GM21515 (cell line): ENCODE data around the gene TMEM150C.
"Not testable (repeated sequence)": the region's sequence is repeated elsewhere in the genome, so short reads cannot be mapped to it uniquely, and the experiment has no call there.

Source experiments
- ATAC-seq: cut with Tn5 transposase; IDR thresholded peaks from one replicate; pipeline ENCODE4 v1.9.1; 2021; ENCODE audit not compliant: unreplicated experiment

TMEM150C gene

DNA sequence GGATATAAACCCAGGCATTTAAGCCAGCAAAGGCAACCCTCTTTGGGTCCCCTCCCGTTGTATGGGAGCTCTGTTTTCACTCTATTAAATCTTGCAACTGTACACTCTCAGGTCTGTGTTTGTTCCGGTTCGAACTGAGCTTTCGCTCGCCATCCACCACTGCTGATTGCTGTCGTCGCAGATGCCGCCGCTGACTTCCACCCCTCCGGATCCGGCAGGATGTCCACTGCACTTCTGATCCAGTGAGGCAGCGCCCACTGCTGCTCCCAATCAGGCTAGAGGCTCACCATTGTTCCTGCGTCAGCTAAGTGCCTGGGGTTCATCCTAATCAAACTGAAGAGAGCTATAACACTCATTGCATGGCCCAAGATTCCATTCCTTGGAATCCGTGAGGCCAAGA is 82.2 kb downstream of the TMEM150C start:
- no peak for ATAC-seq

DNA sequence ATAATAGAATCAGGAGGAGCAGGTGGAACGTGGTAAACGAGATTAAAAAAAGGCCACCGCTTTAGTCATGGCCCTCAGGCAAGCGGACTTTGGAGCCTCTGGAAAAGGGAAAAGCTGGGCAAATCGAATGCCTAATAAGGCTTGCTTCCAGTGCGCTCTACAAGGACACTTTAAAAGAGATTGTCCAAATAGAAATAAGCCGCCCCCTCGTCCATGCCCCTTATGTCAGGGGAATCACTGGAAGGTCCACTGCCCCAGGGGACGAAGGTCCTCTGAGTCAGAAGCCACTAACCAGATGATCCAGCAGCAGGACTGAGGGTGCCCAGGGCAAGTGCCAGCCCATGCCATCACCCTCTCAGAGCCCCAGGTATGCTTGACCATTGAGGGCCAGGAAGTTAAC is 84.3 kb downstream of the TMEM150C start:
- ATAC-seq = not testable (repeated sequence)

DNA sequence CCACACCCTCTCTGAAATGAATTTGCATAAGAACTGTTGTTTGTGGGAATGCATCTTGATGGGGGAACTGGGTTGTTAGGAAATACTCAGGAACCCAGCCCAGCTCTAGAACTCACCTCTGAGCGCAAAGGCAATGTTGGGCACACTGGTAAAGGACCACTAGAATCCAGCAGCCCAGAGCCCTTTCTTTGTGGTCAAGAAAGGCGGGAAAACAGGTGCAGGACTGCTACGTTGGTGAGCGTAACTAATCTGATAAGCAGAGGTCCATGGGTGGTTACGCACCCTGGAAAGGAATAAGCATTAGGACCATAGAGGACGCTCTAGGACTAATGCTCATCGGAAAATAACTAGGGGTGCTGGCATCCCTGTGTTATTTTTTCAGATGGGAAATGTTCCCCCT is 85.9 kb downstream of the TMEM150C start:
- ATAC-seq = not testable (repeated sequence)

DNA sequence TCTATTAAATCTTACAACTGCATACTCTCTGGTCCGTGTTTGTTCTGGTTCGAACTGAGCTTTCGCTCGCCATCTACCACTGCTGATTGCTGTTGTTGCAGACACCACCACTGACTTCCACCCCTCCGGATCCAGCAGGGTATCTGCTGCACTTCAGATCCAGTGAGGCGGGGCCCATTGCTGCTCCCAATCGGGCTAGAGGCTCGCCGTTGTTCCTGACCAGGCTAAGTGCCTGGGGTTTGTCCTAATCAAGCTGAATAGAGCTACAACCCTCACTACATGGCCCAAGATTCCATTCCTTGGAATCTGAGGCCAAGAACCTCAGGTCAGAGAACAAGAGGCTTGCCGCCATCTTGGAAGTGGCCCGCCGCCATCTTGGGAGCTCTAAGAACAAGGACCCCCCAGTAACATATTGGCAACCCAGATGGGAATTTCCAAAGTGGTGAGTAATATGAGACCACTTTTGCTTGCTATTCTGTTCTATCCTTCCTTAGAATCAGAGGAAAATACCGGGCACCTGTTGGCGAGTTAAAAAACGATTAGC is 88.1 kb downstream of the TMEM150C start:
- no peak for ATAC-seq

DNA sequence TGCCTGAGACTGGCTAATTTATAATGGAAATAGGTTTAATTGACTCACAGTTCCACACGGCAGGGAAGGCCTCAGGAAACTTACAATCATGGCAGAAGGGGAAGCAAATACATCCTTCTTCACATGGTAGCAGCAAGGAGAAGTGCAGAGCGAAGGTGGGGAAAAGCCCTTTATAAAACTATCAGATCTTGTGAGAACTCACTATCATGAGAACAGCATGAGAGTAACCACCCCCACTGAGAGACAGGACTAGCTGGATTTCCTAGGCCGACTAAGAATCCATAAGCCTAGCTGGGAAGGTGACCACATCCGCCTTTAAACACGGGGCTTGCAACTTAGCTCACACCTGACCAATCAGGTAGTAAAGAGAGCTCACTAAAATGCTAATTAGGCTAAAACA is 88.7 kb downstream of the TMEM150C start:
- ATAC-seq = not testable (repeated sequence)

DNA sequence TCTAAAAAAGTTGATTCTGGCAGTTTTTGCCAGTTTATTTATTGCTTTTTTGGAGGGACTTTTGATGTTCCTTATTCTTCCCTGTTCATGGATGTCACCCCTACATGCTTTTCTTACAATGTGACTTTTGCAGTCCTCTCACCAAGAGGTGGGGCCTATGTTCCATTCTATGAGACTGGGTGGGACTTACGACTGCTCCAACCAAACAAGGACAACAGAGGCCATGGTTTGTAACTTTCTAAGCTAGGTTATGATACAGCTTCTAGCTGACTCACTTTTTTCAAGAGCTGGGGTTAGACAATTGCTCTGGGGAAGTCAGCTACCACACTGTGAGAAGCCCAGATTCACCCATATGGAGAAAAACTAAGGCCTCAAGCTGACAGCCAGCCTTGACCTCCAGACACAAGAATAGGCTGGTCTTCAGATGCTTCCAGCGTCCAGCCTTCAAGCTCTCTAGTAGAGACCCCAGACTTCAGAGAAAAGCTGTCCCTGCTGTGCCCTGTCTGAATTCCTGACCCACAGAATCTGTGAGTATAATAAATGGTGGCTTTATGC is 91.9 kb downstream of the TMEM150C start:
- ATAC-seq = no peak

DNA sequence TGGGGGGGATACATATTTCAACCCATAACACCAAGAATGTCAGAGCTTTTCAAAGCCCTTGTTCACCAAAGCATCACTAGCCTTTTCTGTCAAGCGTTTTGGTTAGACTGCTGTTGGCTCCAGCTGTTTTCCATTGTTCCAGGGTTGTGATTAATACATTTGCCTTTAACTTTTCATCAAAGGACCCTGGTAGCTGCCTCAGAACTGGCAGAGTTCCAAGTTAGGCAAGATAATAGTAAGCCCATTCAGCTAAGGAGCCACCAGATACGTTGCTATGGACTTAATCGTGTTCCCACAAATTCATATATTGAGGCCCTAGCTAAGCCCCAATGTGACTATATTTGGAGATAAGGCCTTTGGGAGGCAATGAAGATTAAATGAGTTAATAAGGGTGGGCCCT is 94.3 kb downstream of the TMEM150C start:
- no peak for ATAC-seq

DNA sequence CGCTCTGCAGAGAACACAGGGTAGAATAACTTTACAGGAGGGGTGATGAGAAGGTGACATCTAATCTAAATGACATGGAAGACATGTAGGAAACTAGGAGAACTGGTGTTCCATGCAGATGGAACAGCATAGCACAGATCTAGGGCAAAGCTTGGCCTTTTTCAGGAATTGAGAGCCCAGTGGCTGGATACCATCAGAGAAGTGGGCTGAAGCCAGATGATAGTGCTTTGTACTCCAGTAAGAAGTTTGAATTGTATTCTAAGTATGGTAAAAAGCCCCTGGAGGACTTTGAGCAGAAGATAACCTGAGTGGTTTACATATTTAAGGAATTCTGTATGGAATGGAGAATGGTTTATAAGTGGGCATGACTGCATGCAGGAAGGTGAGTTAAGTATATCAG is 98.6 kb downstream of the TMEM150C start:
- ATAC-seq = no peak

DNA sequence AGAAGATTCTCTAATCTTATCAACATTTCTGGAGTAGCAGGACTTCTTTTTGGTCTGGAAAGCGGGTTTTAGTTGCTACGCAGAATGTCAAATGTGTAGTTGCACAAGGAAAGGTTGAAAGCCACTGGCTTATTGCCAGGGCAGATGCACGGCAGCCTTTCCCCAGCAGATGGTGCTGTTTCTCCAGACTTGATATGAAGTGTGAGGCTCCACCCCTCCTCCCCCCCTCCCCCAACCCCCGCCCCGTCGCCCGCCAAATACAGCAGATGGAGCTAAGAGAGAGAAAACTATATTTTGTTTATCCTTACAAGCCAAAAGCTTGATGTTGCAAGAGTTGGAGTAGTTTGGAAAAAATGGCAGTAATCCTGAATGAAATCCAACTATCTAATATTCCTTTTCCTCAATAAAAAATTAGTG is 99.4 kb downstream of the TMEM150C start:
- ATAC-seq = peak; percentile 70

DNA sequence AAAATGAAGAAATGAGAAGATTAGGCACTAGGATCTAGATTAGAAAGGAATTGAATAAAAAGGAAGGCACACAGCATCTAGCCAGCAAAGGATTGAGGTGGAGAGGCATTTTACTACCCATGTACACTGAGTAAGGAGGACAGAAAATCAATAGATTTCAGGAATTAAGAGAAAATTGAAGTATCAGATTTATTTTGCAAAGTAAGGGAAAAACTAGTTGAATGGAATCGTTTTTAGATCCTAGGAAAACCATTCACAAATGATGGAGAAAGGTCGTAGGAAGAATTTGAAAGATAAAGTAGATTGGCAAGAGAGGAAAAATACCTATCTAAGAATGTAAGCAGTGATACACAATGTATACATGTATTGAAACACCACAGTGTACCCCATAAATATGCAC is 100.1 kb downstream of the TMEM150C start:
- ATAC-seq = no peak

DNA sequence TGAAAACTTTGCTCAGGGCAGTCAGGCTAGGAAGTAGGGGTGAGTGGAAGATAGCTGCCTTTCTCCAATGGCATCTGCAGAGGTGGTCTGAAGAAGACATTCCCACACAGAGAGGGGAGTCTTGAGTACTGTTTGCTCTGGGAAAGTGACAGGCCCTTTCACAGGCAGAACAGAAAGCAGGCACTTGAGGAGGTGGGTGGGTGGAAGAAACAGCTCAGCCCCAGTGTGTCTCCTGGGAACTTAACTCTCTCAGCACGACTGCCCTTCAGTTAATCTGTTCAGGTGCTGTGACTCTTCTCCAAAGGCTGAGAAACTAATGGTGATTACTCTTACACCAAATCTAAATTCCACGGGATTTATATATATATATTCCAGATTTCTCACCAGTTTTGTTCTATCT is 103.1 kb downstream of the TMEM150C start:
- ATAC-seq = no peak

DNA sequence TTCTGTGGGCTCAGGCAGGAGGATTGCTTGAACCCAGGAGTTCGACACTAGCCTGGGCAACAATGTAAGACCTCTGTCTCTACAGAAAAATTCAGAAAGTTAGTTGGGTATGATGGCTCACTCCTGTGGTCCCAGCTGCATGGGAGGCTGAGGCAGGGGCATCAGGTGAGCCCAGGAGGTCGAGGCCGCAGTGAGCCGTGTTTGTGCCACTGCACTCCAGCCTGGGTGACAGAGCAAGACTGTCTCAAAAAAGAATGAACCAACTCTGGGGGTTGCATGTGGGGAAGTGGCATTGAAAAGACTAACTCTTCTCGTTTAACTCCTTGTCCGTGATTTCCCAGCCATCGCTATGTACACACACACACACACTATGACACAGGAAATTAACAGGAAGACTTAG is 104.5 kb downstream of the TMEM150C start:
- ATAC-seq = no peak

DNA sequence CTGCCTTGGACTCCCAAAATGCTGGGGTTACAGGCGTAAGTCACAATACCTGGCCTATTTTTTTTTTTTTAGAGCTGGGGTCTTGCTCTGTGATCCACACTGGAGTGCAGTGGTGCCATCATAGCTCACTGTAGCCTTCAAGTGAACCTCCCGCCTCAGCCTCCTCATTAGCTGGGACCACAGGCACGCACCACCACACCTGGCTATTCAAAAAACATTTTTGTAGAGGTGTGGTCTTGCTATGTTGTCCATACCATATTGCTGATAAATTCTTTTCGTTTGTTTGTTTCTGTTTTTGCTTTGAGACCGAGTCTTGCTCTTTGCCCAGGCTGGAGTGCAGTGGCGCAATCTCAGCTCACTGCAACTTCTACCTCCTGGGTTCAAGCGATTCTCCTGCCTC is 109.8 kb downstream of the TMEM150C start:
- no peak for ATAC-seq

DNA sequence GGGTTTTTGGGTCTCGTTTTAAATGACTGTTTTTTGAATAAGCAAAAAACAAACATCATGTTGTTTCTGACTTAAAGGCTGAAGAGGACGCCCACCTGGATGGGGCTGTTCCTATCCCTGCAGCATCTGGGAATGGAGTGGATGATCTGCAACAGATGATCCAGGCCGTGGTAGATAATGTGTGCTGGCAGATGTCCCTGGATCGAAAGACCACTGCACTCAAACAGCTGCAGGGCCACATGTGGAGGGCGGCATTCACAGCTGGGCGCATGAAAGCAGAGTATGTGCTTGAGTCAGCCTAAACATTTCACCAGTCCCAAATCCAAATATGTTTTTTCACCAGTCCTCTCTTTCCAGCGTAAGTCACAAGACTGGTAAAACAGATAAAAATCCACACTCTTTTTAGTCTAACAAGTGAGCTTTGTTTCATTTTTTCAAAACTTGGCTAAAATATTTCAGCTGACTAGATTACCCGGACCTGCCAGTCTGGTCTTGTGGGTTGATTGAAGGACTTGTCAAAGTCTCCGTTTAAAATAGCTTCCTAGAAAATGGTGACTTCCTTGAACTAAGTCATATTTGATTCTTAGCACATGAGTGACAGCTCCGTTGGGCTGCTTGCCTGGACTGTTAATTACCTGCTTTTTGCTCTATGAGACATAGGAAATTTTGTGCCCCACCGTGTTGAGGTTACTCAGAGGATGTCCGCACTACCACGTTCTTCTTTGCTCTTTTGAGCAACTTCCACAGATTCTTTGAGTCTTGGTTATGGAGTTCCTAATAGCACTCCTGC is 110.6 kb downstream of the TMEM150C start:
- no peak for ATAC-seq

DNA sequence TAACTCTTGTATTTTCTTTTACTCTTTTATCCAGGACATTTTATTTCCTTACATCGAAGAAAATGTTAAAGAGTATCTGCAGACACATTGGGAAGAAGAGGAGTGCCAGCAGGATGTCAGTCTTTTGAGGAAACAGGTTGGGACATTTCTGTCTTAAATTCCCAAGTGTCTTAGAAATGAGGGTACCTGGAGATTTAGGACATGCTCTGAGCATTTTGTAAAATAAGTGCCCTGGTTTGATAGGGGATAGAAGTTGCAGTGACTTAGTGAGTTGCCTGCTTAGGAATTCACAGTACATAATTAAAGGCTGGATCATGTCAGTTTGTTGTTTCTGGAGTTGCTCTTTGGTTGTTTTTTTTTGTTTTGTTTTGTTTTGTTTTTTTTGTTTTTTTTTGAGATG is 113.9 kb downstream of the TMEM150C start:
- no peak for ATAC-seq

DNA sequence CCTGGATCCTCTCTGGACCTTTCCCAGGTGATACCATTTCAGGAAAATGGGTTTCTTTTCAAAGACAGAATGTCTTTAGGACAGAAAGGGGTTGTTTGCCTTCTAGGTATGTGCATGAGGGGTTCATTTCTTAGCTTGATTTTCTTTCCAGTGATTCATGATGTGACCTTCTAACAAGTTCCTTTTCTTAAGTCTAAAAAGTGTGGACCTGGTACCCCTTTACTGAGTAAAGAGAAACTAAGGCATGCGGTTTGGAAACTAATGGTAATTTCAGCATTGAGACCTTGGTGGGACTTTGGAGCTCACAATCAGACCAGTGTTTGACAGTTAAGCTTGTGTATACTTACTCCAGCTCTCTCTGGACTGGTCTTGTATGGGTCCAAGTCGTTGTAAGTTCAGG is 122.7 kb downstream of the TMEM150C start:
- ATAC-seq = no peak

DNA sequence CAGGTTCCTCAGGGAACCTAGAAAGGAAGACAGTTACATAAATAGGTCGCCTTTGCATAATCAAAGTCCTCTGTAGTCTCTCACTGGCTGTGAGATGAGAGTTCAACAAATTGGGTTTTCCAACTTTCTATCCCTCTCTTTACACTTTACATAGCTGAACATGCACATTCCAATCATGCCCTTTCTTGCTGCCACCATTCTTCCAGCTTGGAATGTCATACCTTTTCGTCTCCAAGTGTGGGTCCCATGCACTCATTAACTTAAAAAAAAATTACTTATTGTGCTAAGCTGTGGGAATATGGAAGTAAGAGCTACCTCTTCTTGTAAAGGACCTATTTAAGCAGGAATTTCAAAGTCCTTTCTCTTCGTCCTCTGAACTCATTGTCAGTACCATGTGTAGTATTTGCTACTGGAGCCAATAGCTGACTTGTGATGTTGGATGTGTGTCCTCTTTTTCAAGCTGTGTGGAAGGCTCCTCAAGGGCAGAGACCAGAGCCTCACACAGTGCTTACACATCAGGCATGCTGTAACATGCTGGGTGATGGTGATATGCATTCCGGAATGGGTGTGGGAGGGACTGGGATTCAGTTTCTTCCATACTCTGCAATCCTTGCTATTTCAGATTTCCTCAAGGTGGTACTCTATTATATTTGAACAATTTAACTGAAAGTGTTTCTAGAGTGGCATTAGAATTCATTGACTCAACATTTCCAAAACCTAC is 124.3 kb downstream of the TMEM150C start:
- ATAC-seq = no peak

DNA sequence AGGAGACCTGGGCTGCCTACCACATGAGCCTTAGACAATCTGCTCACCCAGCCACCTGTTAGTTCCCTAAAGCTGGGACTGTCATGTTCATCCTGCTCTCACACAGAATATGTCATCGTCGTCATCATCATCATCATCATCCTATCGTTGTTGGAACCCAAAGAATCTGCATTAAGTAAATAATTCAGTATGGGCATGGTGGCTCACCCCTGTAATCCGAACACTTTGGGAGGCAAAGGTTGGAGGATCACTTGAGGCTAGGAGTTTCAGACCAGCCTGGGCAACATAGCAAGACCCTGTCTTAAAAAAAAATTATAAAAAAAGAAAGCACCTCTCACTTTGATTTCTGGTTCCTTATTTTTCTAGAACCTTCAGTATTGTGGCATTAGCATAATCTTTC is 125.0 kb downstream of the TMEM150C start:
- no peak for ATAC-seq

DNA sequence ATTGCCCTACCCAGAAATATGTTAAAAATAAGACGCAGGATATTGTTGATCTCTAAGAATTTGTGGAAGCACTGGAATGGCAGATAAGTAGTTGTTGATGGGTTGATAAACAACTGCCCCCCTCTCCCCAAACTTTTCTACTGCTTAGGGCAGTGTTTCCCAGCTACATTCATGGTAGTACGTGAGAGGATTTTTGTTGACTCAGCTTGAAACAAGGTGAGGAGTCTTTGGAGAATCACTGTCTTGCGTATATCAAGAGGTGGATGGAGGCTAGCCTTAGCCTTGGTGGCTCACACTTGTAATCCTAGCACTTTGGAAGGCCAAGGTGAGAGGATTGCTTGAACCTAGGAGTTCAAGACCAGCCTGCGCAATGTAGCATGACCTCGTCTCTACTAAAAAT is 125.7 kb downstream of the TMEM150C start:
- no peak for ATAC-seq

DNA sequence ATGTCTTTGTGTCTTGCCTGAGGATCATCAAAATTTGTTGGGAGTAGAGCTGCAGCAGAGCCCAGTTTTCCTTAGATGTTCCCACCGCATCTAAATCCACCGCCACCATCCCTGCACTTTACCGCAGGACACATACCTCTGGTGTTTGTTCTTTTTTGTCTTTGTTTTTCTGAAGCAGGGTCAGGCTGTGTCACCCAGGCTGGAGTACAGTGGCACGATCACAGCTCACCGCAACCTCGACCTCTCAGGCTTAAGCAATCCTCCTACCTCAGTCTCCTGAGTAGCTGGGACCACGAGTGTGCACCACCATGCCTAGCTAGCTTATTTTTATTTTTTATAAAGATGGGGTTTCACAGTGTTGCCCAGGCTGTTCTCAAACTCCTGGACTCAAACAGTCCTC is 126.8 kb downstream of the TMEM150C start:
- ATAC-seq = no peak

DNA sequence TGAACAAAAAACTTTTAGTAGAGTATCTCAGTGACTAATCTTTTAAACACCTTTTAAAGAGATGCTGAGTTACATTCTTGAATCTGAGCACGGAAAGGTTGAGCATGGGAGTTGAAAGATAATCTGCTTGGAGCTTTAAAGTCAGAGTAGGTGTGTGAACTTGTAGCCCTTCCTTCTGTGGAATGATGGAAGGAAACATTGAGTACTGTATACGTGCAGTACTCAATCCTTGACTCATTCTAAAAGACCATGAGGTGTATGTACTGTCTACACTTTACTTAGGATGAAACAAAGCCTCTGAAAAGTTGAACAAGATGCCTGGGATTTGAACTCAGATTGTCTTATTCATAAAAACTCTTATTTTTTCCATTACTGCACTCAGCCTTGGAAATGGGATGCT is 128.0 kb downstream of the TMEM150C start:
- ATAC-seq = no peak
